Tibial nerve (tissue), 4 donors: Measurements from ENCODE around the gene DBX1. TPM values are rescaled to one million over a fixed set of nuclear protein-coding genes. Genes with fewer than 3 reads are reported as not detected.

Experiments
- DNase-seq, 2 donors: peaks; one replicate each; pipeline ENCODE4 v3.0.0-alpha.2; 2019; ENCODE audit warnings: low spot score in 2 of 2
- H3K27ac ChIP-seq, 4 donors: fragments of 200-600 bp; sonication (generic) in 3 of 4; one replicate each; pipeline ENCODE4 v1.5.1; 2017 to 2019; ENCODE audit warnings: mild to moderate bottlenecking in 1 of 4
- H3K27me3 ChIP-seq, 2 donors: fragments of 200-600 bp; sonication (generic) in 1 of 2; one replicate each; pipeline versions ENCODE4 v1.5.1 to v1.6.0; 2017 to 2019
- H3K36me3 ChIP-seq, 3 donors: fragments of 200-600 bp; sonication (generic); one replicate each; pipeline ENCODE4 v1.5.1; 2018 to 2019
- H3K4me1 ChIP-seq, 4 donors: fragments of 200-600 bp; sonication (generic) in 3 of 4; one replicate each; pipeline ENCODE4 v1.5.1; 2017 to 2019
- H3K4me3 ChIP-seq, 4 donors: fragments of 200-600 bp; sonication (generic) in 3 of 4; one replicate each; pipeline ENCODE4 v1.5.1; 2017 to 2019; ENCODE audit warnings: mild to moderate bottlenecking in 1 of 4, moderate library complexity in 1 of 4
- H3K9me3 ChIP-seq, 4 donors: fragments of 200-600 bp; sonication (generic) in 3 of 4; one replicate each; pipeline ENCODE4 v1.5.1; 2017 to 2019
- CTCF ChIP-seq, 5 experiments: fragments of 200-600 bp in 3 of 5; fragments of 450-650 bp in 2 of 5; sonication (generic) in 3 of 5; IDR thresholded peaks; one replicate each; pipeline ENCODE4 v1.5.1; 2016 to 2019; ENCODE audit warnings: antibody characterized with exemption in 5 of 5, mild to moderate bottlenecking in 3 of 5, moderate library complexity in 2 of 5
- EP300 ChIP-seq, 2 donors: sonication (generic); formaldehyde crosslinking; IDR thresholded peaks; one replicate each; pipeline ENCODE4 v1.6.1; 2017; ENCODE audit warnings: antibody characterized with exemption in 2 of 2, mild to moderate bottlenecking in 1 of 2
- POLR2A ChIP-seq, 2 donors: fragments of 450-650 bp; IDR thresholded peaks; one replicate each; pipeline ENCODE4 v1.6.1; 2017; ENCODE audit warnings: antibody characterized with exemption in 2 of 2, mild to moderate bottlenecking in 2 of 2, moderate library complexity in 2 of 2
- WGBS, 2 donors: methylation state at CpG; one replicate each; pipeline ENCODE4 v1.1.5; 2018; 5-methylcytosine and 5-hydroxymethylcytosine counted together
- total RNA-seq, 4 donors: library from RNA; depleted of rRNA; stranded (reverse); fragments of >200 nt; gene quantifications; one replicate each; pipeline ENCODE4 v1.1.0, GENCODE V29; 2016

DBX1 gene
- total RNA-seq: not detected

DNA sequence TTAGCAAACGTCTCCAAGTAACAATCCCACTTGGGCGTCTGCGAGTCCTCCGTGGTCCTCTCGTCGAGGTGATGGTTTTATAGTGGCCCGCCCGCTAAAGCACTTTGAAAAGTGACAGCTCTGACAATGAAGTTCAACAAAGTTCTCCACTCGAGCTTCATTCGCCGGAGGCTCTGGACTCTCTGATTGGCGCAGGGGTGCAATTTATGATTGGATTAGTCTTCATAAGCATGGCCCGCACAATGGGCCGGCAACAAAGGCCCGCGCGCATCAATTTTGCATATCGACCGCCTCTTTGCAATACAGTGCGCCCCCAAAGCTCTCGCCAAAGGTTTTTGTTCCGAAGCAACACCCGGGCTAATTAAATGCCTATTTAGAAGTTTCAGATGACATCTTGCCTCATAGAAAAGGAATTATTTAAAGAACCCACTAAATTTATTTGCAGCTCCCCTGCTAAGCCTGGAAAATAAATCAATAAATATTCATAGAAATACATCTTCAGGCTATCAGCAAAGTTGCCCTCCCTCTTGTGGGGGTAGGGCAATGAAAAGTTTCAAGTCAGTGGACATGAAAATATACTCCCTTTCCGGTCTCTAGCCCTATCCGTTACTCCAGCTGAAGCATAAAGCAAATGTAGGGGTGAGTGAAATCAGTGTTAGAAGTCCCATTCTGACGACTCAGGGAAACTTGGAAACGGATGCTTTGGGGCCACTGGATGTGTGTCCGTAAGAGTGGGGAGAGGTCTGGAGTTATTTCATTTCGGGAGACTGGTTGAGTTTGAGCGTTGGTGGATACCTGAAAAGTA is at the start of gene DBX1:
DBX1 (minus strand) TSS at position 51 of the 805 bp plus-strand sequence. CDS start 151 bp downstream, outside the sequence.
- peaks cover 7 to 100% of the 10 kb centered on the region in 2 donors for H3K27me3 ChIP-seq
- H3K4me3 ChIP-seq: no peak within 1 kb of the TSS
- TF ChIP-seq EP300 (IDR thresholded peaks at IDR 0.05) (no peak), POLR2A (IDR thresholded peaks at IDR 0.05) (no peak), CTCF (IDR thresholded peaks at IDR 0.05) (no peak)
- DNase-seq: no peak
- peaks cover 0 to 68% (median 31%) of the 10 kb centered on the region in 4 donors for H3K4me1 ChIP-seq
- no peaks in the 10 kb centered on the region for H3K36me3 ChIP-seq
- no peak within 1 kb of the TSS for H3K27ac ChIP-seq
- WGBS, 2 donors: 4 to 6% methylated on average over 30 of the region's 30 CpGs
- peaks cover 0 to 6% (median 0%) of the 10 kb centered on the region in 4 donors for H3K9me3 ChIP-seq

DNA sequence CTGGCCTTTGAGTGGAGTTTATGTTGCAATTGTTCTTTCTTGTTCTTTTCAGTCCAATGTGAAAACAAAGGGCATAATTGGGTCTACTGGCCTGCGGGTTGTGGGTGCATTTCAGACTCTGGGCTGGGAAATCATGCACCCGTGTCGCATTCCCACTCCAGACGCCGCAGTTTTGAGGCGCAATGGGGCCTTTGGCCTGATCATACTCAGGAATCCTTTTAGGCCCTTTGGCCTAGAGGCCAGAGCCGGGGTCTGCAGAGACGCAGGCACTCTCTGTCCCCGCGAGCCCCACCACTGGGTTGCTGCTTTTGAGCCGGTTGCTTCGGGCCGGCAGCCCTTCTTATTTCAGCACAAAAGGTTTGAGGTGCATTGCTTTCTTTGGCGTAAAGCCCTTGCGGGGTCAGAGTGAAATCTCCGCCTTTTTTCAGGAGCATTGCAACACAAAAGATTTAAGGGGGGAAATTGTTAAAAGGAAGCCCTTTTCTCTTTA is 48.4 kb upstream of the DBX1 start:
- DNase-seq: no peak
- H3K9me3 ChIP-seq: no peaks in the 10 kb centered on the region
- no peak overlapping the region for H3K4me3 ChIP-seq
- 19 to 25% methylated on average over 16 of the region's 16 CpGs for WGBS, 2 donors
- no peak overlapping the region for H3K27ac ChIP-seq
- TF ChIP-seq CTCF (IDR thresholded peaks at IDR 0.05) (no peak), EP300 (IDR thresholded peaks at IDR 0.05) (no peak), POLR2A (IDR thresholded peaks at IDR 0.05) (no peak)
- H3K36me3 ChIP-seq: no peaks in the 10 kb centered on the region
- peaks cover 0 to 3% (median 0%) of the 10 kb centered on the region in 4 donors for H3K4me1 ChIP-seq
- peaks cover 0 to 41% of the 10 kb centered on the region in 2 donors for H3K27me3 ChIP-seq

DNA sequence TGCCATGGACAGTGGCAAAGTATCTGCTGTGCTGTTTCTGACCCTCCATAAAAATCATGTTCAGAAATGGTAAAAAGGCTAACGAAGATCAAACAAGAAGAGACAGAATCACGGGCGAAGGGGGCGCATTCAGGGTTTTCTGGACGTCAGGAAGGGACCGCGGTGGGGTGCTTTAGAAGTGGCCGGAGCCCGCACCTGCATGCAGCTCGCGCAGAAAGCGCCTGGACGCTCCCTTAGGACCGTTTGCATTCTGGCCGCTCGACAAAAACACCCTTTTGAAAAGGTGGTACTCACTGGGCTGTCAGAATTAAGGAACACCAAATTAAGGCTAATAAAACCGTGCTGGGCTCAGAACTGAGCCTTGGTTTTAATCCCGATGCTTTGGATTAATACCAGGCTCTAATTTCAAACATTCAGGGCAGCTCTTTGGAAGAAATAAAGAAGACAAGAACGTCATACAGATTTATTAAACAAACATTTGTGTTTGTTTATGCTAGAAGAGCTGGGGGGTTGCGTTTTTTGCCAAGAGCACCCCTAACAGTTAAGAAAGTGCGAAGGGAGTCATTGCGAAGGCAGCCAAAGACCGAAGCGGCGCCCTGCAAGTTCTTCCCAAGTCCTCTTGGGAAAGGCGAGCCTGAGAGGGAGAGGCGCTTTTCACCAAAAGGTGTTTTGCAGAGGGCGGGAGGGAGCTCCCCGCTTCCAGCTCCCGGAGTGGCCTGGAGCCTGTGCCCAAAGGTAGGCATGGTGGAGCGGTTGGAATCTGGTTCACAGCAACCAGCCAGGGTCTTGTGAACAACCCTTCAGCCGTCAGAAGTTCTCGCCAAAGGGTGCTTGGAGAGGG is 47.7 kb upstream of the DBX1 start:
- Histone ChIP-seq H3K4me3 (no peak overlapping the region), H3K9me3 (no peaks in the 10 kb centered on the region), H3K4me1 (peaks cover 0 to 3% (median 0%) of the 10 kb centered on the region in 4 donors), H3K36me3 (no peaks in the 10 kb centered on the region), H3K27me3 (peaks cover 0 to 41% of the 10 kb centered on the region in 2 donors), H3K27ac (no peak overlapping the region)
- TF ChIP-seq EP300 (IDR thresholded peaks at IDR 0.05) (no peak), CTCF (IDR thresholded peaks at IDR 0.05) (no peak), POLR2A (IDR thresholded peaks at IDR 0.05) (no peak)
- WGBS, 2 donors: 7 to 11% methylated on average over 33 of the region's 33 CpGs
- no peak for DNase-seq

DNA sequence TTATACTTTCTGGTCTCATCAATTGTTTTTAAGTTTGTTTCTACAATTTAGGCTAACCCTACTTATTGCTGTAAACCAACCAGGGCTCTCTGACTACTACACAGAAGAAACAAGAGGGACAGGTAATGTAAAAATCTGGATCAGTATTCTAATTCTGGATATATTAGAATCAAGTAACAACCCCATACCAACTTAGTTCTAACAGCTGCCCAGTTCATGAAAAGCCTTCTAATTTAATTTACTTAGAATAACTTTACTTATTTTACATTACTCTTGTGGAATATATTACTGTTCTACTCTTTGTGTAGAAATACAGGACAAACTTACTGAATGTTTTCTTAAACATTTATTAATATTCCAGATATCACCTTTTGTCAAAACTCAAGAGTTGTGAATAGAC is 45.5 kb upstream of the DBX1 start:
- no peaks in the 10 kb centered on the region for H3K36me3 ChIP-seq
- no peak overlapping the region for H3K4me3 ChIP-seq
- H3K27me3 ChIP-seq: peaks cover 0 to 41% of the 10 kb centered on the region in 2 donors
- peaks cover 0 to 3% (median 0%) of the 10 kb centered on the region in 4 donors for H3K4me1 ChIP-seq
- TF ChIP-seq CTCF (IDR thresholded peaks at IDR 0.05): no peak
- no peak for TF ChIP-seq POLR2A (IDR thresholded peaks at IDR 0.05)
- TF ChIP-seq EP300 (IDR thresholded peaks at IDR 0.05): no peak
- H3K27ac ChIP-seq: no peak overlapping the region
- DNase-seq: no peak
- H3K9me3 ChIP-seq: no peaks in the 10 kb centered on the region
